Mucosa of descending colon (tissue), 3 donors: ENCODE measurements around the gene GLB1L3. TPM values are rescaled to one million over a fixed set of nuclear protein-coding genes. Genes with fewer than 3 reads are reported as not detected.
A peak's percentile ranks its signal among the peaks of the same experiment; 100 is the strongest.

ENCODE experiments used
- ATAC-seq: fragments of 200-7000 bp; cut with Tn5 transposase; one replicate; pipeline ENCODE4 v1.9.1; 2020; ENCODE audit warnings: mild to moderate bottlenecking, moderate library complexity
- DNase-seq, 3 donors: peaks; one replicate each; pipeline ENCODE4 v3.0.0-alpha.2; 2020
- H3K36me3 ChIP-seq: fragments of 200-600 bp; one replicate; pipeline ENCODE4 v1.8.0; 2021; ENCODE audit warnings: low read depth, mild to moderate bottlenecking
- H3K4me1 ChIP-seq: fragments of 200-600 bp; one replicate; pipeline ENCODE4 v1.8.0; 2021; ENCODE audit warnings: low read depth, mild to moderate bottlenecking
- H3K4me3 ChIP-seq: fragments of 200-600 bp; one replicate; pipeline ENCODE4 v1.8.0; 2021; ENCODE audit warnings: mild to moderate bottlenecking
- H3K9me3 ChIP-seq: fragments of 200-600 bp; one replicate; pipeline ENCODE4 v1.8.0; 2021; ENCODE audit warnings: mild to moderate bottlenecking
- CTCF ChIP-seq: fragments of 200-600 bp; IDR thresholded peaks from one replicate; pipeline ENCODE4 v1.8.0; 2022; ENCODE audit warnings: antibody characterized with exemption, mild to moderate bottlenecking
- intact Hi-C, 2 donors: fragments of 100-400 bp; cut with DNase I in 1 of 2; cut with micrococcal nuclease in 1 of 2; formaldehyde crosslinking; loops; one replicate each; pipeline versions ENCODE4 v1.11.0 to v1.11.1; 2022; cut with DNase I, micrococcal nuclease
- total RNA-seq, 3 donors: library from RNA; stranded (reverse); fragmentation: NEBNext Ultra II Directional in 2 of 3; extraction: Animal tissue kit (Norgen Biotek cat#: 25700) in 2 of 3; gene quantifications; one replicate each; pipeline versions ENCODE4 v1.2.1 to v1.2.4, GENCODE V29; 2021 to 2023
- donor health status: DM: no; HTN: no; CAD: no; lungs with moderate emphysema.
- donor health status: DM: no; HTN: no; CAD: no.
- donor health status: DM: no; HTN: yes; CAD: no.

GLB1L3 gene
- total RNA-seq, 3 donors from 2014 or later, result 0.09 TPM; not detected in 2

- no peak for TF ChIP-seq CTCF
- no peaks in the 10 kb centered on the region for H3K9me3 ChIP-seq
- intact Hi-C loops, result no loop called here
- ATAC-seq (no peak), DNase-seq (no peak)
- peaks cover 6% of the 10 kb centered on the region for H3K4me1 ChIP-seq
- H3K36me3 ChIP-seq, result peaks cover 2% of the 10 kb centered on the region
- no peak overlapping the region for H3K4me3 ChIP-seq
These were observed 17.6 kb upstream of the GLB1L3 start for GRCh38 chr11:134258577-134258976.

GRCh38 chr11:134260503-134260902 is 15.7 kb upstream of the GLB1L3 start:
- no peak for ATAC-seq
- H3K4me3 ChIP-seq, result no peak overlapping the region
- H3K4me1 ChIP-seq, result no peaks in the 10 kb centered on the region
- H3K9me3 ChIP-seq, result no peaks in the 10 kb centered on the region
- TF ChIP-seq CTCF, result no peak
- DNase-seq, result no peak
- peaks cover 2% of the 10 kb centered on the region for H3K36me3 ChIP-seq
- intact Hi-C loops, result no loop called here

- no peak for TF ChIP-seq CTCF
- Histone ChIP-seq H3K4me3 (no peak overlapping the region), H3K36me3 (peaks cover 2% of the 10 kb centered on the region), H3K4me1 (no peaks in the 10 kb centered on the region), H3K9me3 (no peaks in the 10 kb centered on the region)
- ATAC-seq, result no peak
- intact Hi-C loops, result no loop called here
- no peak for DNase-seq
These were observed 15.2 kb upstream of the GLB1L3 start for GRCh38 chr11:134260983-134261382.

- Histone ChIP-seq H3K4me3 (no peak overlapping the region), H3K9me3 (no peaks in the 10 kb centered on the region), H3K36me3 (peaks cover 2% of the 10 kb centered on the region), H3K4me1 (no peaks in the 10 kb centered on the region)
- peak; percentile 23 for TF ChIP-seq CTCF
- peak; percentile 59 for ATAC-seq
- intact Hi-C loops, result no loop called here
- peak in 1 of 3 donors; percentile 55 for DNase-seq
These were observed 14.3 kb upstream of the GLB1L3 start for GRCh38 chr11:134261626-134262488.

- TF ChIP-seq CTCF, result no peak
- no peaks in the 10 kb centered on the region for H3K9me3 ChIP-seq
- H3K36me3 ChIP-seq, result peaks cover 2% of the 10 kb centered on the region
- intact Hi-C loops, result no loop called here
- DNase-seq (no peak), ATAC-seq (no peak)
- H3K4me3 ChIP-seq, result no peak overlapping the region
- no peaks in the 10 kb centered on the region for H3K4me1 ChIP-seq
These were observed 11.0 kb upstream of the GLB1L3 start for GRCh38 chr11:134264966-134265764.
